ENCODE results near the gene CFAP210. TPM values are rescaled to one million over a fixed set of nuclear protein-coding genes. Genes with fewer than 3 reads are reported as not detected.

The CFAP210 gene
- total RNA-seq, 1 donor from 2014 or later: 0.49 TPM

DNA sequence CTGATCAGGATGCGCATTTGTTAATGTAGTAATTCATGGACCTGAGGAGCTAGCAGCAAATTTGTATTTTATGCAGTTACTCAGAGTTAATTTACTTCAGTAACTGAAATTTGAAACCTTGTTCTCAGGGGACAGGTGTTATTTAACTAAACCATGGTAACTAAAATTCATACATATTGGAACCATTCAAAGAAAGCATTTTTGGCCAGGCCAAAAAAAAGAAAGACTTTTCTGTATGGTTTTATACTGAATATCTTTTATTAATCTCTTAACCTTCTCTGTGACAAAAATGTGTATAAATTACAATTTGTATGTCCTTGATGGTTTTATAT, 35.0 kb upstream of the CFAP210 start:
- TF ChIP-seq POLR2AphosphoS5 (IDR thresholded peaks at IDR 0.05; ENCODE audit: insufficient read depth in 1 of 2, low read depth in 1 of 2) (no peak), CTCF (IDR thresholded peaks at IDR 0.05) (no peak), POLR2A (IDR thresholded peaks at IDR 0.05) (no peak)
- Histone ChIP-seq H3K27me3 (no peaks in the 10 kb centered on the region), H3K9me3 (no peaks in the 10 kb centered on the region), H3K4me1 (no peaks in the 10 kb centered on the region), H3K4me3 (no peak overlapping the region), H3K27ac (no peak overlapping the region), H3K36me3 (no peaks in the 10 kb centered on the region)
- intact Hi-C loops (cut with DNase I): no loop called here
- DNase-seq (ENCODE audit: extremely low spot score in 2 of 2): no peak

DNA sequence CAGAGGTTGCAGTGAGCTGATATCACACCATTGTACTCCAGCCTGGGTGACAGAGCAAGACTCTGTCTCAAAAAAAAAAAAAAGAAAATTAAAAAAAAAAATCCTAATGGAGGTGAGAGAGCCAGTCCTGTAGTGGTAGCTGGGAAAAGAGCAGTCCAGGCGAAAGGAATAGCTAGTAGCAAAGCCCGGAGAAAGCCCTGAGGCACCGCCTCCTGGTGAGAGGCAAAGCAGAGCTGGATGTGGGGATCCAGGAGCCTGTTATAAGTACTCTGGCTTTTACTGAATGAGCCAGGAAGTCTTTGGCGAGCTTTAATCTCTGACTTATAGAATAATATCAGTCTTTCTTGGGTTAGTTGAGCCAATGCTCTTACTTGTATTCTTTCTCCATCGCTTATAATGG, 32.9 kb upstream of the CFAP210 start:
- TF ChIP-seq CTCF (IDR thresholded peaks at IDR 0.05): no peak
- TF ChIP-seq POLR2AphosphoS5 (IDR thresholded peaks at IDR 0.05; ENCODE audit: insufficient read depth in 1 of 2, low read depth in 1 of 2): no peak
- no peak for TF ChIP-seq POLR2A (IDR thresholded peaks at IDR 0.05)
- Histone ChIP-seq H3K9me3 (no peaks in the 10 kb centered on the region), H3K27me3 (no peaks in the 10 kb centered on the region), H3K27ac (no peak overlapping the region), H3K36me3 (no peaks in the 10 kb centered on the region), H3K4me3 (no peak overlapping the region), H3K4me1 (no peaks in the 10 kb centered on the region)
- intact Hi-C loops (cut with DNase I): no loop called here
- DNase-seq (ENCODE audit: extremely low spot score in 2 of 2): no peak

DNA sequence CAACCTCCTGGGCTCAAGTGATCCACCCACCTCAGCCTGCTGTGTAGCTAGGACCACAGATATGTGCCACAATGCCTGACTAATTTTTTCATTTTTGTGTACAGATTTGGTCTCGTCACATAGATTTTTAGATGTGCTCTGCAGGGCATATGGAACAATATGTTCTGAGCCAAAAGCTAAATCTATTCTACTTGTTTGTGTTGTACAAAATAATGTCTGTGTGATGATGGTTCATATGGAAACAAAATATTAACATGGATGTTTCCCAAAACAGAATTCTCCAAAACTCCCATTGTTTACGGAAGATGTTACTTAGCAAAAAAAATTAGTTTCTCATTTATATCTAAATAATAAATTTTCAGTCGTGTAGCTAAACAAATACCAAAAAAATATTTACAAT, 26.8 kb upstream of the CFAP210 start:
- TF ChIP-seq POLR2AphosphoS5 (IDR thresholded peaks at IDR 0.05; ENCODE audit: insufficient read depth in 1 of 2, low read depth in 1 of 2) (no peak), CTCF (IDR thresholded peaks at IDR 0.05) (no peak), POLR2A (IDR thresholded peaks at IDR 0.05) (no peak)
- no peak for DNase-seq (ENCODE audit: extremely low spot score in 2 of 2)
- Histone ChIP-seq H3K27me3 (no peaks in the 10 kb centered on the region), H3K36me3 (no peaks in the 10 kb centered on the region), H3K4me3 (no peak overlapping the region), H3K27ac (no peak overlapping the region), H3K9me3 (no peaks in the 10 kb centered on the region), H3K4me1 (peaks cover 10% of the 10 kb centered on the region)
- intact Hi-C loops (cut with DNase I): no loop called here

DNA sequence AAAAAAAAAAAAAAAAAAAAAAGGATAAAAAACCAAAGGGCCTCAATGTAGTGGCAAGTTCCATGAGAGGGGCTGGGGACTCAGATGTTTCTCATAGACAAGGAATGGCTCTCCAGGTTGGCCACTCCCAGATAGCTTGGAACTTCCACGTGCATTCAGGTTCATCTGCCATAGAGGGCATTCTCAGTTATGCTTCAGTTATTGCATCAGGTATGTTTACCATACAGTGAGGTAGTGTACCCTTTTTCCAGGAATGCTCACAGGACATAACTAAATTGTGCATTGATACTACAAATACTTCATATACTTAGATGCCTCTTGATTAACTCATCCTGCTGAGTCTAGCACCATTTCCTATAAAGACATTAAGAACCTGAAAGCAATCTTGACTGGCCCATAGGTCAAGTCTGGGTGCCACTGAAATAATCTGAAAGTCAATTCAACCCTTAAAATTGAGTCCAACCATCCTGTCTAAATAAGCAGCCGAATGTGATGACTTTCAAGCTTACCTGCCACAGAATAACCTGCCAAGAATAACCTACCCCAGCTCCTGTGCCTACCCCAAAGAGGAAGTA, 24.8 kb upstream of the CFAP210 start:
- no peak overlapping the region for H3K4me3 ChIP-seq
- H3K36me3 ChIP-seq: no peaks in the 10 kb centered on the region
- no peak overlapping the region for H3K27ac ChIP-seq
- no peak for DNase-seq (ENCODE audit: extremely low spot score in 2 of 2)
- no peaks in the 10 kb centered on the region for H3K9me3 ChIP-seq
- intact Hi-C loops (cut with DNase I): no loop called here
- no peaks in the 10 kb centered on the region for H3K27me3 ChIP-seq
- TF ChIP-seq CTCF (IDR thresholded peaks at IDR 0.05) (no peak), POLR2AphosphoS5 (IDR thresholded peaks at IDR 0.05; ENCODE audit: insufficient read depth in 1 of 2, low read depth in 1 of 2) (no peak), POLR2A (IDR thresholded peaks at IDR 0.05) (no peak)
- H3K4me1 ChIP-seq: peaks cover 26% of the 10 kb centered on the region

- intact Hi-C loops (cut with DNase I): no loop called here
- Histone ChIP-seq H3K9me3 (no peaks in the 10 kb centered on the region), H3K27ac (peak overlapping the region; percentile 59), H3K27me3 (no peaks in the 10 kb centered on the region), H3K4me3 (no peak overlapping the region), H3K4me1 (peaks cover 26% of the 10 kb centered on the region), H3K36me3 (no peaks in the 10 kb centered on the region)
- no peak for DNase-seq (ENCODE audit: extremely low spot score in 2 of 2)
- TF ChIP-seq POLR2A (IDR thresholded peaks at IDR 0.05): no peak
- TF ChIP-seq CTCF (IDR thresholded peaks at IDR 0.05): no peak
- no peak for TF ChIP-seq POLR2AphosphoS5 (IDR thresholded peaks at IDR 0.05; ENCODE audit: insufficient read depth in 1 of 2, low read depth in 1 of 2)
Observed at GRCh38 chr2:169717691-169718063, 23.5 kb upstream of the CFAP210 start.
